Activated CD4-positive, CD25-positive, alpha-beta regulatory T cell treated with anti-CD3 and anti-CD28 coated beads, Interleukin-2, amount 50 U/mL, for 72 hours (primary cell): ENCODE results near the gene CAPN10.

Experiments used
- DNase-seq: peaks from one replicate; pipeline ENCODE4 v3.0.0; 2021

CAPN10 gene

GRCh38 chr2:240604291-240604938 is 17.9 kb downstream of the CAPN10 start:
- DNase-seq, result peak; percentile 31

- peak; percentile 19 for DNase-seq
Observed at GRCh38 chr2:240604939-240605716, 18.6 kb downstream of the CAPN10 start.

GRCh38 chr2:240605867-240606743 is 19.6 kb downstream of the CAPN10 start:
- peak; percentile 13 for DNase-seq

- peak; percentile 23 for DNase-seq
Observed at GRCh38 chr2:240611601-240612210, 25.2 kb downstream of the CAPN10 start.

GRCh38 chr2:240613781-240614180 is 27.2 kb downstream of the CAPN10 start:
- DNase-seq, result no peak

- peak; percentile 21 for DNase-seq
Observed at GRCh38 chr2:240614391-240614790, 27.9 kb downstream of the CAPN10 start.

GRCh38 chr2:240615396-240615795 is 28.9 kb downstream of the CAPN10 start:
- peak; percentile 4 for DNase-seq

- peak; percentile 9 for DNase-seq
Observed at GRCh38 chr2:240615820-240616547, 29.4 kb downstream of the CAPN10 start.

- peak; percentile 16 for DNase-seq
Observed at GRCh38 chr2:240616860-240617666, 30.5 kb downstream of the CAPN10 start.

- DNase-seq, result no peak
Observed at GRCh38 chr2:240618776-240619175, 32.2 kb downstream of the CAPN10 start.

GRCh38 chr2:240619506-240620148 is 33.1 kb downstream of the CAPN10 start:
- peak; percentile 30 for DNase-seq

GRCh38 chr2:240620149-240620731 is 33.7 kb downstream of the CAPN10 start:
- no peak for DNase-seq

GRCh38 chr2:240620859-240621258 is 34.3 kb downstream of the CAPN10 start:
- peak; percentile 27 for DNase-seq

GRCh38 chr2:240622060-240622411 is 35.5 kb downstream of the CAPN10 start:
- DNase-seq, result peak; percentile 29

GRCh38 chr2:240622531-240623235 is 36.1 kb downstream of the CAPN10 start:
- peak; percentile 43 for DNase-seq

- peak; percentile 29 for DNase-seq
Observed at GRCh38 chr2:240623531-240624010, 37.0 kb downstream of the CAPN10 start.

- DNase-seq, result peak; percentile 29
Observed at GRCh38 chr2:240624011-240624949, 37.7 kb downstream of the CAPN10 start.

GRCh38 chr2:240624950-240625621 is 38.6 kb downstream of the CAPN10 start, which contains the start of gene GPR35:
Gene GPR35 (plus strand): TSS chr2:240625480. CDS start chr2:240629953, 4,473 bp downstream.
- DNase-seq, result peak; percentile 51
